ENCODE measurements around the gene SLX4IP.

Gene SLX4IP

DNA sequence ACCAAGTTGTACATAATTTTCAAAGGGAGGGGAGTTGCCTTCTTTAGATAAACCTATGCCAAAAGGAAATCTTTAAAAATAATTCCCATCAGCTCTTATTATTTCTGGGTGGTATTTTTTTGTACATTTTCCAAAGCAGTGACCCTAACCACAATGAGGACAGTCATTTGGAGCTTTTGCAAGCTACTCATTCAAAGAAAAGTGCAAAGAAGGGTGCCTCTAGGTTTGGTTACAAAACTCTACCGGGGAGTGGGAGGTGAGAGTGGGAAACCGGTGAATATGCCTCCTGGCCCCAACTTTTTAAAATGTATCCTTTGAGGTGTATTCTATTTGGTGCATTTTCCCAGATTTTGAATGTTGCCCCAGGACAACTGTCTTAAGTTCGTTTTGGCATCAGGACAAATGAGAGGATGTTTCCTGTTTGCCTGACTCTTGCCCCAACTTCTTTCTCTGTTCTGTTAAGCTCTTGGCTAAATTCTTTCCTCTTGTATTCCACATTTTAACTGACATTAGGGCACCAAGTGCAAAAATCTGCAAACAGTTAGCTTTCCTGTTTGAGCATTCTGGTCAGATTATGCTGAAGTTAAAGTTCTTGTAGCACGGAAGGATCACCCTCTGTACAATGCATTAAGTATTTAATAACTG is 78.9 kb downstream of the SLX4IP start:
- TF ChIP-seq, protein P1, sequence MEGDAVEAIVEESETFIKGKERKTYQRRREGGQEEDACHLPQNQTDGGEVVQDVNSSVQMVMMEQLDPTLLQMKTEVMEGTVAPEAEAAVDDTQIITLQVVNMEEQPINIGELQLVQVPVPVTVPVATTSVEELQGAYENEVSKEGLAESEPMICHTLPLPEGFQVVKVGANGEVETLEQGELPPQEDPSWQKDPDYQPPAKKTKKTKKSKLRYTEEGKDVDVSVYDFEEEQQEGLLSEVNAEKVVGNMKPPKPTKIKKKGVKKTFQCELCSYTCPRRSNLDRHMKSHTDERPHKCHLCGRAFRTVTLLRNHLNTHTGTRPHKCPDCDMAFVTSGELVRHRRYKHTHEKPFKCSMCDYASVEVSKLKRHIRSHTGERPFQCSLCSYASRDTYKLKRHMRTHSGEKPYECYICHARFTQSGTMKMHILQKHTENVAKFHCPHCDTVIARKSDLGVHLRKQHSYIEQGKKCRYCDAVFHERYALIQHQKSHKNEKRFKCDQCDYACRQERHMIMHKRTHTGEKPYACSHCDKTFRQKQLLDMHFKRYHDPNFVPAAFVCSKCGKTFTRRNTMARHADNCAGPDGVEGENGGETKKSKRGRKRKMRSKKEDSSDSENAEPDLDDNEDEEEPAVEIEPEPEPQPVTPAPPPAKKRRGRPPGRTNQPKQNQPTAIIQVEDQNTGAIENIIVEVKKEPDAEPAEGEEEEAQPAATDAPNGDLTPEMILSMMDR (IDR thresholded peaks at IDR 0.05; ENCODE audit: low read length, missing control alignments): no peak
- DNase-seq (ENCODE audit: low read depth): peak; percentile 56

DNA sequence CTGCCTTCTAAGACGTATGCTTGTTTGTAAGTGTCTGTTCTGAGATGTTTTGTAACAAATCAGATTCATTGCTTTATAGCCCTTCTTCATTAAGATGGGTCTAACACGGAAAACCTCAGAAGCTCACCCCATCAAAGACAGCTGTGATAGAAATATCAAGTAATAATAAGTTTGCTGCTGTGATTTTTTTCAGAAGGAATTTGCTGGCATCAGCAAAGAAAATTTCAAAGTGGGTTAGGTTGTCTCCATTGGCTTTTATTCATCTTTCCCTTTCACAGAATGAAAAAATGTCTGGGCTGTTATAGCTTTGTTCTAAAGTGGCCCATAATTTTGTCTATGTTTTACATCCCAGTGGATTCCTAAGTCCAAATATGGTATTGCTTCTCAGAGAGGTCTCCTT is 81.4 kb downstream of the SLX4IP start:
- TF ChIP-seq, protein P1 (IDR thresholded peaks at IDR 0.05; ENCODE audit: low read length, missing control alignments): no peak
- no peak for DNase-seq (ENCODE audit: low read depth)
- no peak overlapping the region for H3K4me3 ChIP-seq (replicated peaks; ENCODE audit: low read depth, low read length)

More for the DNA sequence above, 78.9 kb downstream of the SLX4IP start:
- no peak overlapping the region for H3K4me3 ChIP-seq (replicated peaks; ENCODE audit: low read depth, low read length)

DNA sequence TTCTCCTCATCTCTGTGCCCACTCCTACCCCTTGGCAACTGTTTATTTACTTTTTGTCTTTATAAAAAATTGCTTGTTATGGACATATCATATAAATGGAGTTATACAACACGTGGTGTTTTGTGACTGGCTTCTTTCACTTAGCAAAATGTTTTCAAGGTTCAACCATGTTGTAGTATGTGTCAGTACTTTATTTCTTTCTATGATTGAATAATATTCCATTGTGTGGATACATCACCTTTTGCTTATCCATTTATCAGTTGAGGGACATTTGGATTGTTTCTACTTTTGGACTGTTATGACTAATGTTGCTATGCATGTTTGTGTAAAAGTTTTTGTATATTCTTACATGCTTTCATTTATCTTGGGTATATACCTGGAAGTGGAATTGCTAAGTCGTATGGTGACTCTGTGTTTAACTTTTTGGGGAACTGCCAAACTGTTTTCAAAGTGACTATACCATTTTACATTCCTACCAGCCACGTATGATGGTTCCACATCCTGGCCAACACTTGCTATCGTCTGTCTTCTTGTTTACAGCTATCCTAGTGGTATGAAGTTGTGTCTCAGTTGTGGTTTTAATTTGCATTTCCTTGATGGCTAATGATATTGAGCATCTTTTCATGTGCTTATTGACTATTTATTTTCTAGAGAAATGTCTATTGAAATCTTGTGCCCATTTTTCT is 84.4 kb downstream of the SLX4IP start:
- no peak overlapping the region for H3K4me3 ChIP-seq (replicated peaks; ENCODE audit: low read depth, low read length)
- TF ChIP-seq, protein P1 (IDR thresholded peaks at IDR 0.05; ENCODE audit: low read length, missing control alignments): no peak
- DNase-seq (ENCODE audit: low read depth): peak; percentile 60

DNA sequence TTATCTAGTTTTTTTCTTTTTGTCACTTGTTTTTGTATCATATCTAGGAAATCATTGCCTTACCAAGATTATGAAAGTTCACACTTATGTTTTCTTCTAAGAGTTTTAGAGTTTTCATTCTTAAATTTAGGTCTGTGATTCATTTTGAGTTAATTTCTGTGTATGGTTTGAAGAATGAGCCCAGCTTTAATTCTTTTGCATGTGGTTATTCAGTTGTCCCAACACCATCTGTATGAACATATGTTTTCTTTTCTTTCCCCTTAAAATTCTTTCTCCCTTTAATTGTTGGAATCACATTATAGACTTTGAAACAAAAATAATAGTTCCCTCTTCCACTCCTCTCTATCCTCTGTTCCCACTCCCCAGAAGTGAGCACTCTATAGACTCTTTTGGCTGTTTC is 85.4 kb downstream of the SLX4IP start:
- DNase-seq (ENCODE audit: low read depth): no peak
- no peak overlapping the region for H3K4me3 ChIP-seq (replicated peaks; ENCODE audit: low read depth, low read length)
- TF ChIP-seq, protein P1 (IDR thresholded peaks at IDR 0.05; ENCODE audit: low read length, missing control alignments): no peak

DNA sequence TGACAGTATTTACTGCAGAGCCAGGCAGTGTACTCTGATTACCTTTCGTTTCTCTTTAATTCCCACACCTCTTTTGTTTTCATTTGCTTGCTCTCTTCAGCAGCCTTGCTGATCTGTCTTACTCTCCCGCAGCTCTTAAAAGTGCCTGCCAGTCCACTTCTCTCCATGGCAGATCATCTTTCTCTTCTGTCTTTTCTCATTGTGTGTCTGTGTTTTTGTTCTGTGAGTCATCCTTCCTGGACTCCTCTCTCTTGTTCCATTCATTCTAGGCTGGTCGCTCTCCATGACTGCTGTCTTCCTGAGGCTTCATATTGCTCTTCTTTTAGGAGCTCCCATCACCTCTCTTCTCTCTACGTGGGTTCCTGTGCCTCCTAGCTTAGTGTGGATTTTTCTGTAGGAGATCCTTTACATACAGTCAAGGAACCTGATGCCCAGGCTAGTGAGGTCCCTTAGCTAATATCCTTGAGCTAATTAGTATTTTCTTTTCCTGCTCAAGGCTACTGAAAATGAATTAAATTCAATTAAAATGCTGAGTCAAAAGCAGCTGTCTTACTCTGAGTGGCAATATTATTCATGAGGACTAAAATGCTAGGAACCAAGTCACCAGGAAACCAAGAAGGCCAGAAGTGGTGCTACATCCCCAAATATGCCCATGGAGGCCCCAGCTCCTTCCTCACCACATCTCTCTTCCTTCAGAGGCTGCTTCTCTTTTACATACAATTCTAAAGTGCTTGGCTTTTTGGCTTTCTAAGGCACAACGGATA is 86.1 kb downstream of the SLX4IP start:
- peak overlapping the region; percentile 13 for H3K4me3 ChIP-seq (replicated peaks; ENCODE audit: low read depth, low read length)
- TF ChIP-seq, protein P1 (IDR thresholded peaks at IDR 0.05; ENCODE audit: low read length, missing control alignments): no peak
- peak; percentile 79 for DNase-seq (ENCODE audit: low read depth)

DNA sequence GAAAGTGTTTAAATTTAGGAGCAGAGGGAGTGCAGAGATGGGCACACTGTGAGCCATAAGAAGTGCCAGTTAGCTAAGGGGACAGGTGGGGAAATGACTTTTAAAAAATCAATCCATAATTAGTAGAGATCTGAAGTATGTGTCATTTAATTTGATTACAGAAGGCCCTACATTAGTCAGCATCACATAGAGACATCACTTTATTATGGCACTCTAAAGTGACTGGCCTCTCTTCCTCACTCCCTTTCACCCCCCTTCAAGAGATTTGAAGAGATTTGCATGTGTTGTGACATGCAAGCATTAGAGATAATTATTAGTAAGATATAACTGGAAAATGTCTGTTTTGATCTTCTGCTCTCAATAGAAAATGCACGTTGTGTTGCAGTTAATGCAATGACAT is 86.7 kb downstream of the SLX4IP start:
- no peak for DNase-seq (ENCODE audit: low read depth)
- TF ChIP-seq, protein P1 (IDR thresholded peaks at IDR 0.05; ENCODE audit: low read length, missing control alignments): no peak
- no peak overlapping the region for H3K4me3 ChIP-seq (replicated peaks; ENCODE audit: low read depth, low read length)

Measured in fibroblast of pulmonary artery (primary cell).